Measurements from ENCODE around the gene TBC1D9.
"Not testable (repeated sequence)": the region's sequence is repeated elsewhere in the genome, so short reads cannot be mapped to it uniquely, and the experiment has no call there.

The TBC1D9 gene

DNA sequence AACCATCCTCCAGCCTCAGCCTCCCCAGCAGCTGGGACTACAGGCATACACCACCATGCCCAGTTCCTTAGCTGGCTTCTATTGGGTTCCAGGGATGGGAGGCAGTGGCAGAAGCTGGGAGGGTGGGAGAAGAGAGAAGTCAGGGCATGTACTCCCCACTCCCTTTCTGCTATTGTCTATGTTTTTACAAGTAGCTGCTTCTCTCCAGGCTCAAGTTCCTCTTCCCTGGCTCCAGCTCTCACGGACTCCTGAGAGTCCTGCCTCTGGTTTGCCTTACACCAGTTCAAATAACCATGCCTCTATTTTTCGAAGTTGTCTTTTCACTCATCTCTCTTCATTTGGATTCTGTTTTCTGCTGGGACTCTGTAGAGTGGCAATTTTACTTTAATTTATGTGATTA lies 2.9 kb downstream of the TBC1D9 start:
- no peak for DNase-seq (ENCODE audit: low read depth in 2 of 2)

GRCh38 chr4:140752291-140753068 lies 3.7 kb downstream of the TBC1D9 start:
- DNase-seq (ENCODE audit: low read depth in 2 of 2) = no peak

GRCh38 chr4:140750470-140750869 lies 5.7 kb downstream of the TBC1D9 start:
- DNase-seq (ENCODE audit: low read depth in 2 of 2) = no peak

DNA sequence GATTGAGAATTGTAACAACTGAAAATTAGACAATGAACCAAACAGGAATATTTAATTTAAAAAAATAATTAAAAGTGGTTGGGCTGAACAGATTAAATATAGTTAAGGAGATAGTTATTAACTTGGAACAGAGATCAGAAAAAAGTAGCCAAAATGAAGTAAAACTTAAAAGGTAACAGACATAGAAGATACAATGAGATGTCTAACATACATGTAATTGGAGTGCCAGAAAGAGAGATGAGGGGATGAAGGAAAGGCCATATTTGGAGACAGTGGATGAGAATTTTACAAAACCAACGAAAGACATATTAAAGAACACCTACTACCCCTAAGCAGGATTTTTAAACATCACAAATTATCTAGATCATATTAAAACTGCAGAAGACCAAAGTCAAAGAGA lies 8.0 kb downstream of the TBC1D9 start:
- no peak for DNase-seq (ENCODE audit: low read depth in 2 of 2)

DNA sequence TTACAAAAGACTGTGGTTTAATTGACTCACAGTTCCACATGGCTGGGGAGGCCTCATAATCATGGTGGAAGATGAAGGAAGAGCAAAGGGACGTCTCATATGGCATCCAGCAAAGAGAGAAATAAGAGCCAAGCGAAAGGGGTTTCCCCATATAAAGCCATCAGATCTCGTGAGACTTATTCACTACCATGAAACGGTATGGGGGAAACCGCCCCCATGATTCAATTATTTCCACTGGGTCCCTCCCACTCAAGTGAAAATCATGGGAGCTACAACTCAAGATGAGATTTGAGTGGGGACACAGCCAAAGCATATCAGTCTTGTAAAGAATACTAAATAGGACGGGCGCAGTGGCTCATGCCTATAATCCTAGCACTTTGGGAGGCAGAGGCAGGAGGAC lies 9.6 kb downstream of the TBC1D9 start:
- not testable (repeated sequence) for DNase-seq (ENCODE audit: low read depth in 2 of 2)

GRCh38 chr4:140744421-140744820 lies 11.8 kb downstream of the TBC1D9 start:
- DNase-seq (ENCODE audit: low read depth in 2 of 2) = no peak

DNA sequence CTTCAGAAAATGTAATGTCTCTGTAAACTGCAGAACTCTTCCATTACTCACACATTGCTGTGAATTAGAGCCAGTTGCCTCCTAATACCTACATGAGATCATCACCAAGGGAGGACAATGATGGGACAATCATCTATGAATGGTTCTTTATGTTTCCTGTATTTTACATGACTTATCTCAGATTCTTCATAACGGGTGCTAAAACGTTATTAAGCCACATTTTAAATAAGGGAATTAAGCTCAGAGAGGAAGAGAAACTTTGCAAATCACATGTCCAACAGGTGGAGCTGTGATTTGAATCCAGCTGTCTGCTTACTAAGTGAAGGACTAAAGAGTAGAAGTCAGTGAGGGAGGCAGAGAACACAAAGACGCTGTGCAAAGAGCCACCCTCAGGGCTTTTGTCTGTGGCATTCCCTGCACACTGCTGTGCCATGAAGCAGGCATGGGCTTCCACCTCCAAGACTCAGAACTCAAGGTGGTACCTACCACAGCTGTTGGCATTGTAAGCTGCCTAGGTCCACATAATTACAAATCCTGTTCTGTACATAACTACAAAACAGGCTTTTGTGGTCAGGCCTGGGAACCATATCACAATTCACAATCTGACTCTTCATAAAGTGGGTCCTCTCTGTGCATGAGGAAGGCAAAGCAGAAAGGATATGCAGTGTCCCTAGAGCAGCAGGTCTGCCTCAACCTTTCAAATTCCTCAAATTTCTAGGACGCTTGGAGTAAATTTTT lies 12.8 kb downstream of the TBC1D9 start:
- DNase-seq (ENCODE audit: low read depth in 2 of 2) = no peak

- no peak for DNase-seq (ENCODE audit: low read depth in 2 of 2)
Observed at GRCh38 chr4:140742838-140743193, 13.4 kb downstream of the TBC1D9 start.

GRCh38 chr4:140740906-140741670 lies 15.1 kb downstream of the TBC1D9 start:
- DNase-seq (ENCODE audit: low read depth in 2 of 2) = no peak

- no peak for DNase-seq (ENCODE audit: low read depth in 2 of 2)
Observed at GRCh38 chr4:140740422-140740821, 15.8 kb downstream of the TBC1D9 start.

DNA sequence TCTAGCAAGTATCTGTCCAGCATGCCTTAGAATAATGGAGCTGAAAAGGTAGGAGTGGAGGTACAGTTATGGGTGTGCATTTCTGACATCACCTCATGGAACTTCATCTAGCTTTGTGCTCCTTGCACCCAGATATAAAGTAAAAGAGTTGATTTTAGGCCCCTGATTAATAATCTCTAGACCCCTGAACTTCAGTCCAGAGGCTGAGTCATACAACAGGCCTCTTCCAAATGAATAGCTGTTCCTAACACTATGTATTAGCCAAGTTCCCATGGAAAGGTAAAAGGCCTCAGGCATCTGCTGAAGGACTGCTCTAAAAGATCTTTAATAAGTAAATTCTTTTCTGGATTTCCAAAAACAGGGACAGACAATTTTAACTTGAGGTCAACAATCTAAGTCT lies 16.2 kb downstream of the TBC1D9 start:
- DNase-seq (ENCODE audit: low read depth in 2 of 2) = no peak

- no peak for DNase-seq (ENCODE audit: low read depth in 2 of 2)
Observed at GRCh38 chr4:140738139-140738538, 18.0 kb downstream of the TBC1D9 start.

DNA sequence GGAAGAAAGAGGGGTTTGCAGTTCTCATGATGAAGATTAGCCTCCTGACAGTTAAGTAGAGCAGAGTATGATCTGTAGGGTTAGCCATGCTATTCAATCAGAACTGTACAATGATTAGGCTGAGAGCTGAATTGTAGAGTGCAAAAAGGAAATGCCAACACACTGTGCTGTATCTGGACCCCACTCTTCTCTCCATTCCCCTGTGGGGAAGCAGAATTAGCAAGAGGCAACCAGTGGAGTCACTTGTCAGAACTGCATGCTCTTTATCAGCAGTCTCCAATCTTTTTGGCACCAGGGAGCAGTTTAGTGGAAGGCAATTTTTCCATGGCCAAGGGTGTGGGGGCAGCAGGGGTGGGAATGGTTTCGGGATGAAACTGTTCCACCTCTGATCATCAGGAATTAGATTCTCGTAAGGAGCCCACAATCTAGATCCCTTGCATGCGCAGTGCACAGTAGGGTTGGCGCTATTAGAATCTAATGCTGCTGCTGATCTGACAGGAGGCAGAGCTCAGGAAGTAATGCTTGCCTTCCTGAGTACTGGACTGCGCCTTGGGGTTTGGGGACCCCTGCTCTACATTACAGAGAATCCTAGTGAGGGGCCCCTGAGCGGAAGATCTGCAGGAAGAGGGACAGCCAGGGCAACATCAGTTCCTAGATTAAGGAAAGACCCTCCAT lies 19.4 kb downstream of the TBC1D9 start:
- no peak for DNase-seq (ENCODE audit: low read depth in 2 of 2)

GRCh38 chr4:140735779-140736391 lies 20.3 kb downstream of the TBC1D9 start:
- no peak for DNase-seq (ENCODE audit: low read depth in 2 of 2)

GRCh38 chr4:140735317-140735716 lies 20.9 kb downstream of the TBC1D9 start:
- no peak for DNase-seq (ENCODE audit: low read depth in 2 of 2)

- DNase-seq (ENCODE audit: low read depth in 2 of 2) = no peak
Observed at GRCh38 chr4:140732780-140733179, 23.4 kb downstream of the TBC1D9 start.

DNA sequence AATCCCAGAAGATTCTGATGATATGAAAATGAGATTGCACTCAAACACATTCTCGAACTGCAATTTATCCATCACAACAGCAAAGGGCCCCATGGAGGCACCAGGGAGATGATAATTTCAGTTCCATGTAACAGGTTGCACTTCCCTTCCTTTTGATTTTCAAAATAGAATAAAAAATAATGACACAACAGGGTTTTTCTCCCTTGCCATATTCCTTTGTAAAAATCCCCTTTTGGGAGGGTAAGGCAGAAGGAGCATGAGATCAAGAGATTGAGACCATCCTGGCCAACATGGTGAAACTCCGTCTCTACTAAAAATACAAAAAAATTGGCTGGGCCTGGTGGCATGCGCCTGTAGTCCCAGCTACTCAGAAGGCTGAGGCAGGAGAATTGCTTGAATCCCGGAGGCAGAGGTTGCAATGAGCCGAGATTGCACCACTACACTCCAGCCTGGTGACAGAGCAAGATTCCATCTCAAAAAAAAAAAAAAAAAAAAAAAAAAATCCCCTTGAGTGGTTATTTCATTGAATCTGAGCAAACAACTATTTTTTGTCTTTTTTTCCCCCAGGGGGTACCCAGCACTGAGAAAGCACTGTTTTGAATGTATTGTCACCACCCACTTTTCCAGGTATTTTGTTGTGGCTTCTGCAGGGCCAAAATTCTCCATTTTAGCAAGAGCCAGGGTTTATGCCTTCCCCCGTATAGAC lies 26.7 kb downstream of the TBC1D9 start:
- no peak for DNase-seq (ENCODE audit: low read depth in 2 of 2)

- DNase-seq (ENCODE audit: low read depth in 2 of 2) = no peak
Observed at GRCh38 chr4:140726776-140727500, 29.2 kb downstream of the TBC1D9 start.

GRCh38 chr4:140725556-140725955 lies 30.6 kb downstream of the TBC1D9 start:
- no peak for DNase-seq (ENCODE audit: low read depth in 2 of 2)

GRCh38 chr4:140724760-140725159 lies 31.4 kb downstream of the TBC1D9 start:
- no peak for DNase-seq (ENCODE audit: low read depth in 2 of 2)

Data from stimulated activated CD8-positive, alpha-beta memory T cell treated with anti-CD3 and anti-CD28 coated beads, Interleukin-7, amount 100 ng/mL, for 1 hour (primary cell).